HepG2 (cell line): ENCODE results near the gene NF2. TPM values are rescaled to one million over a fixed set of nuclear protein-coding genes. Genes with fewer than 3 reads are reported as not detected.

Experiments
- FOXA1 ChIP-seq, 2 experiments: fragments of 450-650 bp in 1 of 2; sonication (generic) in 1 of 2; formaldehyde crosslinking in 1 of 2; IDR thresholded peaks; 2 replicates each; pipeline versions ENCODE4 v1.4.0 to v1.6.1; 2016 to 2020; ENCODE audit warnings: missing genetic modification reagents in 1 of 2
- HNRNPL ChIP-seq: fragments of 200-400 bp; formaldehyde crosslinking; IDR thresholded peaks from 2 replicates; pipeline ENCODE4 v1.6.1; 2017; ENCODE audit warnings: mild to moderate bottlenecking, low read depth, low read length
- JUN ChIP-seq: sonication (generic); formaldehyde crosslinking; IDR thresholded peaks from 2 replicates; pipeline ENCODE4 v1.4.0; 2020; ENCODE audit warnings: mild to moderate bottlenecking, missing genetic modification reagents
- MNT ChIP-seq: fragments of 450-650 bp; IDR thresholded peaks from 2 replicates; pipeline ENCODE4 v1.6.1; 2016
- NR2F6 ChIP-seq, 2 experiments: IDR thresholded peaks; 2 replicates each; pipeline ENCODE4 v1.6.1; 2016; ENCODE audit warnings: antibody characterized with exemption in 1 of 2, mild to moderate bottlenecking in 1 of 2
- PRMT3 ChIP-seq: sonication (generic); formaldehyde crosslinking; IDR thresholded peaks from 2 replicates; pipeline ENCODE4 v1.8.1; 2022; ENCODE audit warnings: low read depth, mild to moderate bottlenecking, moderate library complexity, missing genetic modification reagents, borderline replicate concordance
- SMAD9 ChIP-seq: sonication (generic); formaldehyde crosslinking; IDR thresholded peaks from 2 replicates; pipeline ENCODE4 v1.5.1; 2020; ENCODE audit warnings: mild to moderate bottlenecking, missing genetic modification reagents
- TAF15 ChIP-seq: fragments of 200-400 bp; formaldehyde crosslinking; IDR thresholded peaks from one replicate; pipeline ENCODE4 v1.6.1; 2018; ENCODE audit warnings: mild to moderate bottlenecking, low read depth, low read length; ENCODE audit not compliant: poor library complexity, severe bottlenecking
- ZNF235 ChIP-seq: sonication (generic); formaldehyde crosslinking; IDR thresholded peaks from 2 replicates; pipeline ENCODE4 v1.8.1; 2023; ENCODE audit warnings: mild to moderate bottlenecking, missing genetic modification reagents, borderline replicate concordance
- ZNF530 ChIP-seq: sonication (generic); formaldehyde crosslinking; IDR thresholded peaks from 2 replicates; pipeline ENCODE4 v1.5.0; 2020; ENCODE audit warnings: low read depth, mild to moderate bottlenecking, missing genetic modification reagents
- ZNF704 ChIP-seq: sonication (generic); formaldehyde crosslinking; IDR thresholded peaks from 2 replicates; pipeline ENCODE4 v1.8.1; 2023; ENCODE audit warnings: mild to moderate bottlenecking, inconsistent platforms, moderate library complexity, missing genetic modification reagents, borderline replicate concordance
- polyA plus RNA-seq, 8 experiments: library from polyadenylated mRNA; depleted of rRNA in 3 of 8; stranded (reverse) in 7 of 8; unstranded in 1 of 8; fragments of >200 nt; fragmentation: Illumina TruSeq in 4 of 8; extraction: Trizol in 4 of 8; gene quantifications; 2 replicates each; pipeline versions ENCODE4 v1.2.1 to v1.2.3, GENCODE V29; 2011 to 2016; ENCODE audit warnings: low read depth in 4 of 8, missing spikeins in 1 of 8, mixed read lengths in 1 of 8; ENCODE audit not compliant: insufficient read depth in 1 of 8
- total RNA-seq, 5 experiments: library from RNA; depleted of rRNA; stranded (reverse); fragments of >200 nt; fragmentation: Illumina TruSeq; extraction: Trizol; gene quantifications; 2 replicates each; pipeline ENCODE4 v1.2.3, GENCODE V29; 2016; ENCODE audit warnings: low read depth in 1 of 5
- TF ChIP-seq, protein P1 (sequence below): sonication (generic); formaldehyde crosslinking; IDR thresholded peaks from 2 replicates; pipeline ENCODE4 v1.4.0; 2020; ENCODE audit warnings: missing genetic modification reagents

NF2 gene
- total and polyA plus RNA-seq, 2 of the 13 experiments (the other 11 are each of a cell fraction or from before 2014, with no cell fraction given): 9.3 to 33.3 TPM

DNA sequence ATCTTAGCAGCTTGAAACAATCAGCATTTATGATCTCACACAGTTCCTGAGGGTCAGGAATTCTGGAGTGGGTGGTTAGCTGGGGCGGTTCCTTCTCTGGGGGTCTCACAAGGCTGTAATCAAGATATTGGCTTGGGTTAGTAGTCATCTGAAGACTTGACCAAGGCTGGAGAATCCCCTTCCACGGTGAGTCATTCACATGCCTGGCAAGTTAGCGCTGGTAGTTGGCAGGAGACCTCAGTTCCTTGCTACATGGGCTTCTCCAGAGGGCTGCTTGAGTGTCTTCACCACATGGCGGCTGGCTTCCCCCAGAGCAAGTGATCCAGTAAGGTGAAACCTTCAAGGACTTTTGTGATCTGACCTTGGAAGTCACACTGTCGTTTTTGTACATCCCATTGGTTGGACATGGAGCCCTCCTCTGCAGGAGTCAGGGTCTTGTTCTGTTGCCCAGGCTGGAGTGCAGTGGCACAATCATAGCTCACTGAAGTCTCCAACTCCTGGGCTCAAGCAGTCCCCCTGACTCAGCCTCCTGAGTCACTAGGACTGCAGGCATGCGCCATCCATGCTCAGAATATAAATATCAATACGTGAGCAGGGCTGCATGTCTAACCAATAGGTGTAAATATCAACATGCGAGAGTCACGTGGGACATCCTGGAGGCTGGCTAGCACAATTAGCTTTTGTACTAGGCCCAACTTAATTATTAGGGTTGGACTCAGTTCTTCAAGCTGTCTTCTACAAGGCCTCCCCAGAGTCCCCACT is 15.3 kb upstream of the NF2 start (continued):
- peak; percentile 69 for TF ChIP-seq MNT
- no peak for TF ChIP-seq SMAD9 (CRISPR knock-in tag)
- TF ChIP-seq, protein P1, sequence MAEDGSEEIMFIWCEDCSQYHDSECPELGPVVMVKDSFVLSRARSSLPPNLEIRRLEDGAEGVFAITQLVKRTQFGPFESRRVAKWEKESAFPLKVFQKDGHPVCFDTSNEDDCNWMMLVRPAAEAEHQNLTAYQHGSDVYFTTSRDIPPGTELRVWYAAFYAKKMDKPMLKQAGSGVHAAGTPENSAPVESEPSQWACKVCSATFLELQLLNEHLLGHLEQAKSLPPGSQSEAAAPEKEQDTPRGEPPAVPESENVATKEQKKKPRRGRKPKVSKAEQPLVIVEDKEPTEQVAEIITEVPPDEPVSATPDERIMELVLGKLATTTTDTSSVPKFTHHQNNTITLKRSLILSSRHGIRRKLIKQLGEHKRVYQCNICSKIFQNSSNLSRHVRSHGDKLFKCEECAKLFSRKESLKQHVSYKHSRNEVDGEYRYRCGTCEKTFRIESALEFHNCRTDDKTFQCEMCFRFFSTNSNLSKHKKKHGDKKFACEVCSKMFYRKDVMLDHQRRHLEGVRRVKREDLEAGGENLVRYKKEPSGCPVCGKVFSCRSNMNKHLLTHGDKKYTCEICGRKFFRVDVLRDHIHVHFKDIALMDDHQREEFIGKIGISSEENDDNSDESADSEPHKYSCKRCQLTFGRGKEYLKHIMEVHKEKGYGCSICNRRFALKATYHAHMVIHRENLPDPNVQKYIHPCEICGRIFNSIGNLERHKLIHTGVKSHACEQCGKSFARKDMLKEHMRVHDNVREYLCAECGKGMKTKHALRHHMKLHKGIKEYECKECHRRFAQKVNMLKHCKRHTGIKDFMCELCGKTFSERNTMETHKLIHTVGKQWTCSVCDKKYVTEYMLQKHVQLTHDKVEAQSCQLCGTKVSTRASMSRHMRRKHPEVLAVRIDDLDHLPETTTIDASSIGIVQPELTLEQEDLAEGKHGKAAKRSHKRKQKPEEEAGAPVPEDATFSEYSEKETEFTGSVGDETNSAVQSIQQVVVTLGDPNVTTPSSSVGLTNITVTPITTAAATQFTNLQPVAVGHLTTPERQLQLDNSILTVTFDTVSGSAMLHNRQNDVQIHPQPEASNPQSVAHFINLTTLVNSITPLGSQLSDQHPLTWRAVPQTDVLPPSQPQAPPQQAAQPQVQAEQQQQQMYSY (CRISPR knock-in tag): no peak
- no peak for TF ChIP-seq FOXA1 (IDR thresholded peaks at IDR 0.05)
- TF ChIP-seq FOXA1 (CRISPR knock-in tag; IDR thresholded peaks at IDR 0.05): peak; percentile 50; the same call in 1 of the 2 replicates
- no peak for TF ChIP-seq NR2F6 (IDR thresholded peaks at IDR 0.05)
- no peak for TF ChIP-seq NR2F6 (CRISPR knock-in tag; IDR thresholded peaks at IDR 0.05)
- TF ChIP-seq JUN (CRISPR knock-in tag): no peak
- TF ChIP-seq ZNF704 (CRISPR knock-in tag): no peak
- TF ChIP-seq PRMT3 (CRISPR knock-in tag): no peak
- TF ChIP-seq HNRNPL: no peak
- no peak for TF ChIP-seq ZNF235 (CRISPR knock-in tag)
- TF ChIP-seq TAF15: no peak
- no peak for TF ChIP-seq ZNF530
